GM18873 (cell line): ENCODE results near the gene ALOXE3.
"Not testable (repeated sequence)": the region's sequence is repeated elsewhere in the genome, so short reads cannot be mapped to it uniquely, and the experiment has no call there.

Experiments
- ATAC-seq: cut with Tn5 transposase; IDR thresholded peaks from one replicate; pipeline ENCODE4 v1.9.1; 2021; ENCODE audit warnings: mild to moderate bottlenecking, moderate library complexity, moderate number of reproducible peaks; ENCODE audit not compliant: unreplicated experiment, low FRiP score

ALOXE3 gene

DNA sequence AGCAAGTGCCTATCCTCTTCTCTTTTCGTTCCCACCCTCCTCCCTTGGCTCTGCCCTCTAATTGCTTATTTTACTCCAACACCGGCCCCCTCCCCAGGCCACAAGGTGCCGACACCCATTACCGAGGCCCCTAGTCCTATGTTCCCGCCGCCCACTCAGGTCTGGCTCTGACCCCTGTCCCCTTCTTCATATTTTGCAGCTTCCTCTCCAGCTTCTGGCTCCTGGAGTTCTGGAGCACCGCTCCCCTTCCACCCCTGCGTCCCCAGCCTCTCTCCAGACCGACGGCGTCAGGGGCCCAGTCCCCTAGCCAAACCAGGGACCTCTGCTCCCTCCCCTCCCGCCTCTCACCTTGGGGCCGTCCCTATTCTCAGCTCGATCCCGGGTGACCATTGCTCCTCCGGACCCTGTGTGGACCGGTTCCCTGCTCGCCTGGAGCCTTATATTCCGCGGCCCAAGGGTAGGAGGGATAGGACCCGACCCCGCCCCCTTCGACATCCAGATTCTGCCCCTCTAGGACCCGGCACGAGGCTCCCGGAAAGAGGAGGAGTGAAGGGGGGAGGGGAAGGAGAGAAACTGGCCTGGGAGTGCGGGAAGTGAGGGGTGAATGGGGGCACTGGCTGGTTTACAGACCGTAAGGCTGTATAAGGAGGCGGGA, 5.5 kb upstream of the ALOXE3 start, which contains the start of gene HES7:
Gene HES7 (minus strand): TSS at position 412 of the 655 bp plus-strand sequence. CDS start 22 bp downstream, at position 390.
- ATAC-seq: no peak

DNA sequence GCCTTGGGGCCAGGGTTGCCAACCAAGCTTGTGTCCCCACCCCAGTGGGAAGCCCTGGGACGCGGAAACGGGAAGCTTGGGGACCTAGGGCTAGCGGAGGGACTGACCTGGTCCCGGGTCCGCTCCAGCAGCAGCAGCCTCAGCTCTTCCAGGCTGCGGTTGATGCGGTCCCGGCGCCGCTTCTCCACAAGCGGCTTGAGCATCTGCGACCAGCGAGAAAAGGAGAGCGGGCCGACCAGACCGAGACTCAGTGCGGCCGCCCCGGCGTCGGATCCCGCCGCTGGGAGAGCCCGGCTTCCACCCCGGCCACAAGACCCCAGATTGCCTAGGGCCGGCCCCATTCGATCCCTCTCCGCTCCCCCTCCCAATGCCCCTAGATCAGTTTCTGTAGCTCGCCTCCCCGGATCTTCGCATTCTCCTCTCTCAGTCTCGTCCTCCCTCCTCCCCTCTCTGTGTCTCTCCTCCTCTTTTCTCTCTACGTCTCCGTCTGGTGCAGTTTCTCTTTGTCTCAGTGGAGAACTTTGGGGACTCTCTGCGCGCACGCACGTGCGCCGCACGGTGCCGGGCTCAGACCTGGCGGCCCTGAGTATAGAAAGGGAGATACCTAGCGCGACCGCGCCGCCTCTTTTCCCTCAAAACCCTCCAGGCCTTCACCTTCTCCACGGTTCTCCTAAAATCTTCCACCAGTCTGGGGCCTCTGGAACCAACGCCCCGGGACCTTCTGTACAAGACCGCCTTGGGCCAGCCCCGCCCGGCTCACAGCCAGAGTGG, 4.8 kb upstream of the ALOXE3 start:
- ATAC-seq: no peak

DNA sequence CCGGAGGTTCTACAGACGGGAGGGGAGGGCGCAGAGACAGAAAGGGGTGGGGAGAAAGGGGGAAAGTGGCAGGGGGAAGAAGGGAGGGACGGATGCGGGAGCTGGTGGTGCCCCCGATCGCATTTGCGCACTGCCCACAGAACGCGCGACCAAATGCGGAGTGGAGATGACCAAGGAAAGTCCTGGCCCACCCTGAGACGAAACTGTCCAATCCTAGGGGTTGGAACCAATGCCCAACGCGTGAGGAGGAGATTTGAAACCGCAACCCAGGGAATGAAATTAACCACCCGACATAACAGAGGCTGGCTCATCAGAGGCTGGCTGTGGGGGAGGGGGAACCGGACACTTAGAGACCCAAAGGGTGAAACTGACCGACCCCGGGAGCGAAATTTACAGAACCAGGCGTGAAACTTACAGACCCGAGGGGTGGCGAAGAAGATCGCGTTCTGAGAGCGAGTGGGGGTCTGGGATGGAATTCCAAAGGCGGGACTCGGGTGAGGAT, 4.2 kb upstream of the ALOXE3 start:
- no peak for ATAC-seq

DNA sequence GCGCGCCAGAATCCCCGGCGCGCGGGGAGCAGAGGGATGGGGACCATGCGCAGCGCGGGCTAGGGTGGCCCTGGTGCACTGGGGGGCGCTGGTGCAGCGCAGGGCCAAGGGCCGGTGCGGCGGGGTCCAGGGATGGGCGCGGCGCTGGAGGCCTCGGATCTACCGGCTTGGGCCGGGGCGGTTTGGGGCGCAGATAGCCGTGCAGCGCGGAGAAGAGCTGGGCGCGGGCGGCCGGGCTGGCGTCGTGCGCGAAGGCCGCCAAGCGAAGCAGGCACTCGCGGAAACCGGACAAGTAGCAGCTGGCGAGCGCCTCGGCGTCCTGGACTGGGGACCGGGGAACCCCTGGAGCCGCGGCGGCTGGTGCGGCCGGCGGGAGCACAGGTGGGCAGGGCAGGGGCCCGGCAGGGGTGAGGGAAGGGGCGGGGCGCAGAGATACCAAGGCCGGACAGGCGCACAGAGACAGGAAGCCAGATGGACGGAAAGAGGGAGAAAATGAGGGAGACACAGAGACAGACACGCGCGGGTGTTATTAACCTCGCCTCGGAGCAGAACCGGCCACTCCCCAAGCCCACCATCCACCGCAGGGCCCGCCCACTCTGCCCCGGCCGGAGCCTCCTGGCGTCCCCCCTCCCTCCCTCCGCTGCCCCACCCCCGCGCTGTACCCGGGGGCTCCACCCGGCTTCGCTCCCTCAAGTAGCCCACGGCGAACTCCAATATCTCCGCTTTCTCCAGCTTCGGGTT, 3.5 kb upstream of the ALOXE3 start:
- no peak for ATAC-seq

DNA sequence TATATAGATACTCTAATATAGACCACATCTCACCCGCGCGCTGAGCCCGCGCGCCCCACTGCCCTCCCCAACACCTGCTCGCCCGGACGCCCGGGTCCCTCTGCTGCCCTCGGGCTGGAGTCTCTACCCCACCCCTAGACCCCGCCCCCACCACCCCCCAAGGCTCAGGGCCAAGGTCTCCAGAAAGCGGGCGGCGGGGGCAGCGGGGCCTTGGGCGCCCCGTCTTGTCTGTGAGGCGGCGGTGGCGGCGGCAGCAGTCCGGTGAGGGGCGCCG, 3.0 kb upstream of the ALOXE3 start:
- ATAC-seq: no peak

DNA sequence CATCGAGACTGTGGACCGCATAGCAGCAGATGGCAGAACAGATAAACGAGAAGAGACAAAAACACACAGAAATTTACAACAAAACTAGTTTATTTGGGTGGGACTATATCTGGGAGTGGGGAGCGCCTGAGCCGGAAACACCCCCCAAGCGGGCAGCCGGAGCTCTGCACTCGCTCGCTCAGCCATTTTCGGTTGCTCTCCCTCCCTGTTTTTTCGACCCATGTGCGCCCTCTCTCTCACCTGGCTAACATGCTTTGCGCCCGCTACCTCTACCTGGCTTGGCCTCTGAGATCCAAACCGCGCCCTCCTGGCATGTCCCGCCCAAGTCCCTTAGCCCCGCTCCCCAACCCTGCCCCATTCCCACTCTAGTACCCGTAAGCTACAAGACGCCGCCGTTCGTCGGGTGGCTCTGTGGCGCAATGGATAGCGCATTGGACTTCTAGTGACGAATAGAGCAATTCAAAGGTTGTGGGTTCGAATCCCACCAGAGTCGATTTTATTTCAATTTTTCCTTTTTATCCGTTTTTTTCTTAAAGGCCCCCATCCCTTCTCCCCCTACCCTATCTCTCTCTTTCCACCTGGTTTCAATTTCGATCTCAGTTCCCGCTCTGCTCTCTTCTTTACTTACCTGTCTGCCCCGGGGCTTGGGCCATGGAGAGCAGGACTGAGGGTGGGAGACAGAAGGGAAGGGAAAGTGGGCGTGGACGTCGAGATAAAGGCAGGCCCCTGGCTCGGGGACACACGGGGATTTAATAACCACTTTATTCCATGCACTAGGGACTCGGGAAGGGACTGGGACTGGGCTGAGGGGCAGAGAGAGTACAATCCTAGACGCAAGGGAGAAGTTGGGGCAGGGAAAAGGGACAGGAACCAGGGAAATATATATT, 2.4 kb upstream of the ALOXE3 start:
- no peak for ATAC-seq

DNA sequence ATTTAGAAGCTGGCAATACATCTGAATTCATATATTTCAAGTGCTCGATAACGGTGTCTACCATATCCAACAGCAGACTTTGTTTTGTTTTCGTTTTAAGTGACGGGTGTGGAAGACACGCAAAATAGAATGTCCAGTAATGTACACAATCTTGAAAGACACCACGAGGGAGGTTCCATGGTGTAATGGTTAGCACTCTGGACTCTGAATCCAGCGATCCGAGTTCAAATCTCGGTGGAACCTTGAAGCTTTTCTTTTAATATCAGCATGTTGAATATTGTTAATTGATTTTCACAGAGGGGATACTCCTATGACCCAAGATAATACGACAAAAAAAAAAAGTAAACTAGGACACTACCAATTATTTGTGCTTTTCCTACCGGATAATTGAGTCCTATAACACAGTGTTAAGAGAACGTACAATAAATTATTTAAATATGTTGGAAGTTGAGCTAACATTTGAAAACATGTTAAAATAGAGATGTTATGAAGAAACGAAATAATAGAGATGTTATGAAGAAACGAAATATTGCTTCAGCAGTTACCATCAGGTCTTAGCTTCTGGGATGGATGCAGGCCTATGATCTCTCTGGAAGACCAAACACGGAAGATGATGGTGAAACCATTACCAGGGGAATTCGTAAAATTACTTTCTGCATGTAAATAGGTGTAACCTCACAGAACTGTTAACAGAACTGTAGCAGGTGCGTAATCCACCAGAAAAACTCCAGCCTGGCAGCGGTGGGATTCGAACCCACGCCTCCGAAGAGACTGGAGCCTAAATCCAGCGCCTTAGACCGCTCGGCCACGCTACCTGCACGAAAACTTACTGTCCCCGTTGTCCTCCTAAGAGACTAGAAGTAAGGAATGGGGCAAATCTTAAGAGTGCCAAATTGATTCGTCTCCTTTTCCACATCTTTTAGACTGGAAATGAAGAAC, 1.5 kb upstream of the ALOXE3 start:
- no peak for ATAC-seq

DNA sequence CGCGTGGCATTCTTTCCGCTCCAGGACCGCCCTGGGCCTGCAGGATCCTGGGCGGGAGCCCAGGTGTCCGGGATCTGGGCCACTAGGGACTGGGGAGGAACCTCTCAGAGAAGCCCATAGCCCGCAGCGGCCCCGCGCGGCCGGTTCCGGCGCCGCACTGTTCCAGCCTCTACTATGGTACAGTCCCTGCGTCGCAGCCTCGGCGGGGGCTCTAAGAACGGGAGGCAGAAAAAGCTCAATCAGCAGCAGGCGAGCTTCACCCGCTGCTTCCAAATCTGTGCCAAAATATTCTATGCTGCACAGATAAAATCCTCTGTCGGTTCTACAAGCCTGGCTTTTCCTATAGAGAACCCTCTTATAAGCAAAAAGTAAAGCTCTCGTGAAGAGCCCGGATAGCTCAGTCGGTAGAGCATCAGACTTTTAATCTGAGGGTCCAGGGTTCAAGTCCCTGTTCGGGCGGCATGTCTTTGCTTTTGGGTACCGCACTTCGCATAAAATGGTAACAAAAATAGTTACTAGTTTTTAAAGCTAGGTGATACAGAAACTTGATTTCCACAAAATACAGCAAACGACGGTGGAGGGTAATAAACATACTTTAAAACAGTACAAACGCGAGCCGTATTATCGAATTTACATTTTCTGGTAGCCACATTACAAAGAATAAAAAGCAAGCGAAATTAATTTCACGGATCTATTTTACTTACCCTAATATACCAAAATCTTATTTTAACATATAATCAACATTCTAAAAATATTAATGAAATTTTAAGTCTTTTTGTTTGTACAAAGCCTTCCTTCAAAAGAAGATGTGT, 661 bp upstream of the ALOXE3 start:
- no peak for ATAC-seq

DNA sequence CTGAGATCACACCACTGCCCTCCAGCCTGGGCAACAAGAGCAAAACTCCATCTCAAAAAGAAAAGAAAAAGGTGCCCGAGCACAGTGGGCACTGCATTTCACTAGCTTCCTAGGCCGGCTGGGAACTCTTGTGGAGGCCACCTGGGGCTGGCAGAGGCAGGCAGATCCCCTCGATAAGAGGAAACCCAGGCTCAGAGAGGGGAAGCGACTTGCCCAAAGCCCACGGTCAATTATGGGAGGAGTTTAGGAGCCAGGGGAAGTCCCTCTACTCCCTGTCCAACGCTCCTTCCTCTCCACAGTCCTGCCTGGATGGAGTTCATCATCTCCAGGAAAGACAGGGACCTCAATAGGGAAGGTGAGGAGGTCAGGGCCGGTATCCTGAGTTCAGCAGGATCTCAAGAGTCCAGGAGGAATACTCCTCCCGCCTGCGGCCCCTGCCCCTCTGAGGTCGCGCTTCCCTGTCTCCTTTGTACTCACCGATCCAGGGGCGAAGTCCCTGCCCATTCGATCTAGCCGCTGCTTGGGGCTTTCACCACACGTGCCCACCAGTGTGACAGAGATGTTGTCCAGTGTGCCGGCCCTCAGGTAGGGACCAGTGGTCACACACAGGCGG, 841 bp downstream of the ALOXE3 start:
- ATAC-seq: no peak

DNA sequence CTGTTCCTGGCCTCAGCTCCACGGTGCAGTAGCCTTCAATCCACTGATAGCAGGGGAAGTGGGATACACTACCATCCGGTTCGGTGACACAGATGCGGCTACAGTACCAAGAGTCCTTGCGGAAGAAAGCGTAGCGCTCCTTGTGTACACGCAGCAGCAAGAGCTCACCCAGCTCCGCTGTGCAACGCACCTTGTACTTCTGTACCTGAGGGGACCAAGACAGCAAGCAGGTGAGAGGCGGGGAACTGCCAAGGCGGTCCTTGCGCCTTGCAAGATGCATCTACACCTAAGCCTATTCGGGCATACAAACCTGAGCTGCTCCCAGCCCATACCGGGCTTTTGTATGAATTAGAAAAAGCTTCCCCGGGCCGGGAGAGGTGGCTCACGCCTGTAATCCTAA, 1.5 kb downstream of the ALOXE3 start:
- ATAC-seq: no peak

DNA sequence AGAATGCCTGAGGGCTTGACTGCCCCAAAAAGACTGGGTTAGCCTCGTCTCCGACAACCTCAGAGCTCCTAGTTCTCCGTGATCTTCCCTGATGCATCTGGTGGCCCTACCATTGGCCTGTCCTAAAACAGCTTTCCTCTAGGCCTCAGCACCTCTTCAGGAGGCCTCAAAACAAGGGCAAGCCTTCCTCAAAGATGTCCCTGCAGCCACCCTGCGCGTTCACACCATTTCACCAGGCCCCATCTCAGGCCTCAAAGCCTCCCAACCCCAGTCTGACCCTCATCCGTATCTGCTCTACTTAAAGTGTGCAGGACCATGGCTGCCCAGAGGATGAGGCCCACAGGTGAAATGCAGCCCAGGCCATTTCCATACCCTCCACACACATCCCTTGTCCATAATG, 7.4 kb downstream of the ALOXE3 start:
- no peak for ATAC-seq

DNA sequence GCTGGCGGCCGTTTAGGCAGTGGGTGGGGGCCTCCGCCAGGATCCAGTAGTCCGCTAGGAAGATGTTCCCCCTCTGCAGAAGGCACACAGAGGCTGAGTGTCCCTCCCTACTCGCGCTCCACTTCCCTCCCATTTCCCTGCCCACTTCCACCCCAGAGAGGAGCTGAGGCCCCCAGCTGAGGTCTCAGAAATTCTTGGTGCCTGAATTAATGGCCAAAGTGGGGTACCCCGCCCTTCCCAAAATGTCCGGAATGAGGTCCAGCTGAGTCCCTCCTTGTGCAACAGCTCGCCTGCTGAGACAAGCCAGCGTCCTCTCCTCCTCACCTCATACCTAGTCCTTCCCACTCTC, 7.9 kb downstream of the ALOXE3 start:
- ATAC-seq: no peak

DNA sequence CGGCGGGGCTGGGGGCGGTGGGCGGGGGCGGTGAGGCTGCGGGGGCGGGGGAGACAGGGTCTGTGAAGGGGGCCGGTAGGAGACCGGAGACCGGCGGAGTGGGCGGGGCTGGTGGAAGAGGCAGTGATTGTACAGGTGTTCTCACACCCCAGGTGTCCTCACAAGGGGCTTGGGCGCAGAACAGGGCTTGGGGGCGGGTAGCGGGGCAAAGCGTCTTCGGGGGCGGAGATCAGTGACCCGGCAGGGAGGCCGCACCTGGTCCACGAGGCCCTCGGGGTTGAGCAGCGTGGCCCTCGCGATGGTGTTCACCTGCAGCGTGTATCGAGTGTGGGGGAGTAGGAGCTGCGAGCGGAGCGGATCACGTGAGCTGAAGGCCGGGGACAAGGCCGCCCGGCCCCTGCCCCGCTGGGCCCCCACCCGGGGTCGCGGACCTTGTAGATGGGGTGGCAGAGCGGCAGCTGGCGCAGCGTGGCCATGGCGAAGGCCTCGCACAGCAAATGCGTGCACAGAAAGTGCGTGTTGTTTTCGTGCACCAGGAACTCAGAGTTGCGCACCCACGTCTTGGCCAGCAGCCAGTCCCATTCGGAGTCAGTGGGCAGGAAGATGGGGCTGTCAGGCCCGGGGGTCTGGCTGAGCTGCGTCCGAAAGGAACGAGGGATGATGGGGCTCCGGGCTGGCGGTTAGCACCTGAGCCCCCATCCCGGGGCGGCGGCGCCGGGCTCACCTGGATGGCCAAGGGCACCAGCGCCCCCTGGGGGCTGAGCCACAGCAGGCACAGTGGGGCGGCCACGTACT, 8.5 kb downstream of the ALOXE3 start:
- ATAC-seq: no peak

DNA sequence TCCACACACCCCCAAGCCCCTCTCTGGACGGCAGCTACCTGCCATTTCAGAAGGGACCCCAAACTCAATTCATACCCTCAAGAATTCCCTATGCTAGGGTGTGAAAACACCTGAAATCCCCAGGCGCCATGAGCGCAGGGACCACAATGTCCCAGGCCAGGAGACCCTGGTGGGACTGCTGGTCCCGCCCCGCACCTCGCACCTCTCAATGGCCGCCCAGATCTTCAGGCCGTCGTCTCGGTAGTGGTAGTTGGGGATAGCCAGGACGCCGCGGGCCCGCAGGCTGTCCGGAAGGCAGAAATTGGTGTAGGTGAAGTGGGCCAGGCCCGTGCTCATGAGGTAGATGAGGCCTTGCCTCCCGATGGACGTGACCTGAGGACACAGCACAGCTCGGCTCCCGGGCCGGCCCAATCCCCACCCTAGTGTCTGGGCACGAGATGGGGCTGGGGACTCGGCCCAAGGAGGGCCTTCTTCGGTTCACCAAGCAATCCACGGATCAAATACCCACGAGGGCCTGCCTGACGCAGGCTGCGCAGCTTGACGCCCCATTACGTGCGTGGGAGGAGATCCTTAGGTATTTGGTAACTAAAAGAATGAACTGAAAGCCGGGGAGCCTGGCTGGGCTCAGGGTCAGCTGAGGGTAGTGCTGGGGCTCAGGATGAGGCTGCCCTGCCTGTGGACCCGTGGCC, 9.2 kb downstream of the ALOXE3 start:
- no peak for ATAC-seq

DNA sequence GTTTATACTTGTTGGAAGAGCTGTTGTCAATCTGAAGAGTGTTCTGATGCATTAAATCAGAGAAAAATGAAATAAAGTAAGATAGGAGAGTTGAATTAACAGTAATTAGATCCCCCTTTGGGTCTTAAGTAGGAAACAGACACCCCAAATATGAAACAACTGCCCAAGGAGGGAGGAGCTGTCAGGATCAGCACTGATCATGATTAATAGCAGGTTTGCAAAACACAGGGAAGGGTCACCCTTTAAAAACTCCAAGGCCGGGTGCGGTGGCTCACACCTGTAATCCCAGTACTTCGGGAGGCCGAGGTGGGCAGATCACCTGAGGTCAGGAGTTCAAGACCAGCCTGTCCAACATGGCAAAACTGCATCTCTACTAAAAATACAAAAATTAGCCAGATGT, 11.3 kb downstream of the ALOXE3 start:
- ATAC-seq: not testable (repeated sequence)

DNA sequence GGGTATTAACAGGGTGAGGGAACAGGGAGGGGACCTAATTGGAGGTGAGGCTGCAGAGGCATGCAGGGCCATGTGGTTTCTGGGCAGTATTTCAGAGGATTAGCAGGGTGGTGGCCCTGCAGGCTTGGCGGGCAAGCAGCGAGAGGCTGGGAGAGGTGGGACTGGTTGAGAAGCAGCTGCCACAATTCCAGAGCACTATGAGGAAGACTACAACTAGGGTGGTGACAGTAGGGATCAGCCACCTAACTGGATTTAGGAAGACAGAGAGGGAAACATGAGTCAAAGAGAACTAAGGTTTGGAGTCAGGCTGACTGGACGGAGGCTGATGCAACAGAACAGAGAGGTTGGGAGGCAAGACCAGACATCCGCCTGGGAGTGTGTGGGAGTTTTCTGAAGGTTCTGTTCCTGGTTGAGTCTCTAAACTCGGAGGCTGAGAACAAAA, 12.3 kb downstream of the ALOXE3 start:
- ATAC-seq: no peak

DNA sequence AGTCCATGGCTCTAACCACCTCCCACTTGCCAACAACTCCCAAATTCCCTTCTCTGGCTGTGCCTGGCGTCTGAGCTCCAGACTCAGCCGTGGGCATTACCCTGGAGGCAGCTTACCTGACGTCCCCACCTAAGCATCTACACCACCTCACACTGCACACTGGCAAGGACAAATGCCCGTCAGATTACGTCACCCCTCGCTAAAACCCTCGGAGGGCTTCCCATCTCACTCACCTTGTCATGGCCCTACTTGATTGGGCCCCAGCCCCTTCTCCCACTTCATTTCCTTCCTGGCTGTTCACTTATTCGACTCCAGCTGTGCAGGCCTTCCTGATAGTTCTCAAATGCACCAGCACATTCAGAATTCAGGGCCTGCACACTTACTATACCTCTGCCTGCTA, 13.4 kb downstream of the ALOXE3 start:
- ATAC-seq: no peak
